ENCODE measurements around the gene CTTNBP2. TPM values are rescaled to one million over a fixed set of nuclear protein-coding genes. Genes with fewer than 3 reads are reported as not detected.

CTTNBP2 gene
- total RNA-seq, 1 donor from 2014 or later, result 1.2 TPM

DNA sequence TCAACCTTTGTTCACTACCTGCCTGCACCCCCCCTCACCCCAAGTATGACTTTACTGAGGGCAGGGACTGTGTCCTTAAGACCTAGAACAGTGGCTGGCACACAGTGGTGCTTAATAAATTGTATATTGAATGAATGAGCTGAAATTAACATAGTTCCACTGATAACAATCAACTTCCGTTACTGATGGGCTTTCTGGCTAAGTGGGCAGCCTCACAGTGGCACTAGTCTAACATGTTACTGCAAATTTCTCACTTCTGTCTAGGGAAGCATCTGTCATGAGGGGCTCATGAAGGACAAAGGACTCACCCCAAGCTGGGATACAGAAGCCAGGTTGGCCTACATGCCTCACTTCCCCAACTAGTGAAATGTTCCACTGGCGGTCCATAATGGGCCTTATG lies 79.3 kb downstream of the CTTNBP2 start:
- DNase-seq, result no peak
- intact Hi-C loops (cut with micrococcal nuclease), result no loop called here
- H3K27ac ChIP-seq (replicated peaks), result no peak overlapping the region
- H3K9me3 ChIP-seq (replicated peaks), result no peaks in the 10 kb centered on the region
- H3K36me3 ChIP-seq, result peaks cover 8% of the 10 kb centered on the region
- H3K4me1 ChIP-seq, result no peaks in the 10 kb centered on the region
- TF ChIP-seq, protein P1, sequence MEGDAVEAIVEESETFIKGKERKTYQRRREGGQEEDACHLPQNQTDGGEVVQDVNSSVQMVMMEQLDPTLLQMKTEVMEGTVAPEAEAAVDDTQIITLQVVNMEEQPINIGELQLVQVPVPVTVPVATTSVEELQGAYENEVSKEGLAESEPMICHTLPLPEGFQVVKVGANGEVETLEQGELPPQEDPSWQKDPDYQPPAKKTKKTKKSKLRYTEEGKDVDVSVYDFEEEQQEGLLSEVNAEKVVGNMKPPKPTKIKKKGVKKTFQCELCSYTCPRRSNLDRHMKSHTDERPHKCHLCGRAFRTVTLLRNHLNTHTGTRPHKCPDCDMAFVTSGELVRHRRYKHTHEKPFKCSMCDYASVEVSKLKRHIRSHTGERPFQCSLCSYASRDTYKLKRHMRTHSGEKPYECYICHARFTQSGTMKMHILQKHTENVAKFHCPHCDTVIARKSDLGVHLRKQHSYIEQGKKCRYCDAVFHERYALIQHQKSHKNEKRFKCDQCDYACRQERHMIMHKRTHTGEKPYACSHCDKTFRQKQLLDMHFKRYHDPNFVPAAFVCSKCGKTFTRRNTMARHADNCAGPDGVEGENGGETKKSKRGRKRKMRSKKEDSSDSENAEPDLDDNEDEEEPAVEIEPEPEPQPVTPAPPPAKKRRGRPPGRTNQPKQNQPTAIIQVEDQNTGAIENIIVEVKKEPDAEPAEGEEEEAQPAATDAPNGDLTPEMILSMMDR (IDR thresholded peaks at IDR 0.05; ENCODE audit: borderline replicate concordance), result no peak
- no peak overlapping the region for H3K4me3 ChIP-seq
- H3K27me3 ChIP-seq (ENCODE audit: low read depth), result no peaks in the 10 kb centered on the region

DNA sequence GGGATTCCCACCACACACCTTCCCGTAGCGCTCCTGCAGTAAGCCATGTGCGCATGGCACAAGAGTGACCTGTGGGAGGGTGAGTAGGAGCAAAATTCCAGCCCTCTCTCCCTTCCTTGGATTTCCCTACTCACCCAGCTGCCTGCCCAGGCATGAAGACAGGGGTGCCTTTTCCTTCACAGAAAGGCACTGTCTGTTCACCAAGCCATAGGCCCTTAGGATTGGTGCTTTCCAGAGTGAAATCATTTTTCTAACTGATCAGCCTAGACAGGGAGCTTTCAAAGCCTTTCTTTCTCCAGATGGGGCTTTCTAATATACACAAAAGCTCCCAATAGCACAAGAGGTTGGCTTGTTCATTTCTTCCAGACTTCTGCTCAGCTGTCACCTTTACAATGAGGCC lies 79.7 kb downstream of the CTTNBP2 start:
- Histone ChIP-seq H3K36me3 (peaks cover 8% of the 10 kb centered on the region), H3K4me3 (no peak overlapping the region), H3K9me3 (replicated peaks) (no peaks in the 10 kb centered on the region), H3K27me3 (ENCODE audit: low read depth) (no peaks in the 10 kb centered on the region), H3K4me1 (no peaks in the 10 kb centered on the region), H3K27ac (replicated peaks) (no peak overlapping the region)
- DNase-seq, result no peak
- TF ChIP-seq, protein P1 (IDR thresholded peaks at IDR 0.05; ENCODE audit: borderline replicate concordance), result no peak
- intact Hi-C loops (cut with micrococcal nuclease), result no loop called here

DNA sequence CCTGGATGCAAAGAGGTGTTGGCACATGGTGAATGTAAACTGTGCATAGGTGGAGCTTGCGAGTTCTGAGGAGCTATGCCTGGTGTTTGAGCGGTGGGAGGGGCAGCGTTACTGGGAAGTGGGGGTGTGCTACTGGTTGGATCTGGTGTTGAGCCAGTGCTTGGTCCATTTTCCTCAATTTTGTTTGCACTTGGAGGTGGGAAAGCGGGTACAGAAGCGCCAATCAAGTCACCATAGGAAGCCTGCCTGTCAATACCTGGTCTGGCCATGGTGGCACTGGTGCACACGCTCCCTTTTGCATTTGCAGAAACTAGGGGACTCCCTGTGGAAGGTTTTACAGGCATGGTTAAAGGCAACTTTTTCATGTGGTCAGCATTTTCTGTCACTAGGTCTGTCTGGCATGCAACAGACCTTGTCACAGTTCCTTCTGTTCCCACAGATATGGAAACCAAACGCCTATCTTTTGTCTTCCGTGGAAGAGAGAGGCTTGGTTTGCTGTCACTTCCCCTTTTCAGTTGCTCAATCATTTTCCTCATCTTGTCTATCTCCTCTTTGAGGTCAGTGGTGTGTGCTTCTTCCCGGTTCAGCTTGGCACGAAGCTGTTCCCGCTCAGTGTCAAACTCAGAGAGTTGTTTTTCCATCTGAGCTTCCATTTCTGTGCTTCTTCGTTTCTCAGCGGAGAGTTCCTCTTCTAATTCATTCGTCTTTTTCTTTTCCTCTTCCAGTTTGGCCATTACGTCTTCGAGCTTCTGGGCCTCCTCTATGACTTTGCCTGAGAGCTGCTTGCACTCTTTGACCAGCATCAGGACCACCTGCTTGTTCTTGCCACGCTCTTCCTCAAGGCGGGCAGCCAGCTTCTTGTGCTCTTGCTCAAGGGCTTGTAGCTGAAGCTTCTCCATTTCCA lies 81.1 kb downstream of the CTTNBP2 start:
- Histone ChIP-seq H3K4me3 (no peak overlapping the region), H3K27ac (replicated peaks) (peak overlapping the region; percentile 30), H3K9me3 (replicated peaks) (no peaks in the 10 kb centered on the region), H3K4me1 (no peaks in the 10 kb centered on the region), H3K36me3 (peaks cover 8% of the 10 kb centered on the region), H3K27me3 (ENCODE audit: low read depth) (no peaks in the 10 kb centered on the region)
- TF ChIP-seq, protein P1 (IDR thresholded peaks at IDR 0.05; ENCODE audit: borderline replicate concordance), result no peak
- DNase-seq, result no peak
- intact Hi-C loops (cut with micrococcal nuclease), result no loop called here

DNA sequence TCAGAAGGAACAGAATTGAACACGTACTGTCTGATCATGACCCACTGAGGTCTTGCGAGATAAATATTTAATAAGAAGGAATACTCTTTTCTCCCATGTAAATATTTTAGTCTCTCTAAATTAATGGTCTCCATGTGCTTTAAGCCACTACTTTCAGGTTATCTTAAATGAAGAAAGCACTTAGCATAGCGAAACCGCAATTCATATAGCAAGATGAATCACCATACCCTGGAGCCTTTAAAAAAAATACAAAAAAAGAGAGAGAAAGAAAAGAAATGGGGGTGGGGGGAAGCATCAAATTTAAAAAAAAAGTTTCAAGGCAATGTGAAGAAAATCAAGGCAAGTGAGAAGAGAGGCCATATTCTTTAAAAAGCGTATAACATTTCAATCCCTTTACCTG lies 82.5 kb downstream of the CTTNBP2 start:
- TF ChIP-seq, protein P1 (IDR thresholded peaks at IDR 0.05; ENCODE audit: borderline replicate concordance), result no peak
- peaks cover 8% of the 10 kb centered on the region for H3K36me3 ChIP-seq
- intact Hi-C loops (cut with micrococcal nuclease), result no loop called here

DNA sequence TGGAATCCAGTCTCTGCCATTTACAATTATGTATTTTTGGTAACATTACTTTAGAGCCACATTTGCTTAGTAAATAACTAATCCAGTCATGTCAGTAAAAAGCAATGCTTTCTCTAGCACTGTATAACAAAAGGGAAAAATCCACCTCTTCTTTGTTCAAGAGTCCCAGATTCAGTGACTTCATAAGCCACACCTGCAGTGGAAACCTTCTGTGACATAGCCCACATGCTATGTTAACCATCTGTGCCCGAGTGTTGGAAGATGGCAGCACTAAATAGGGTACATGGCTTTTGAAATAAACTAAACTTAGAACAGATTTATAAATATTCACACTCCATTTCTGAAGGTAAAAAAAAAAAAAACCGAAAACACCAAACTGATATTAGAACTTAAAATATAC lies 83.0 kb downstream of the CTTNBP2 start:
- Histone ChIP-seq H3K9me3 (replicated peaks) (no peaks in the 10 kb centered on the region), H3K27me3 (ENCODE audit: low read depth) (no peaks in the 10 kb centered on the region), H3K4me3 (no peak overlapping the region), H3K27ac (replicated peaks) (no peak overlapping the region), H3K36me3 (peaks cover 8% of the 10 kb centered on the region), H3K4me1 (no peaks in the 10 kb centered on the region)
- TF ChIP-seq, protein P1 (IDR thresholded peaks at IDR 0.05; ENCODE audit: borderline replicate concordance), result no peak
- intact Hi-C loops (cut with micrococcal nuclease), result no loop called here
- DNase-seq, result no peak

More for the DNA sequence above, 82.5 kb downstream of the CTTNBP2 start:
- Histone ChIP-seq H3K27me3 (ENCODE audit: low read depth) (no peaks in the 10 kb centered on the region), H3K4me3 (no peak overlapping the region), H3K4me1 (no peaks in the 10 kb centered on the region), H3K27ac (replicated peaks) (no peak overlapping the region), H3K9me3 (replicated peaks) (no peaks in the 10 kb centered on the region)
- no peak for DNase-seq
